ENCODE results near the gene ZDHHC4.

DNA sequence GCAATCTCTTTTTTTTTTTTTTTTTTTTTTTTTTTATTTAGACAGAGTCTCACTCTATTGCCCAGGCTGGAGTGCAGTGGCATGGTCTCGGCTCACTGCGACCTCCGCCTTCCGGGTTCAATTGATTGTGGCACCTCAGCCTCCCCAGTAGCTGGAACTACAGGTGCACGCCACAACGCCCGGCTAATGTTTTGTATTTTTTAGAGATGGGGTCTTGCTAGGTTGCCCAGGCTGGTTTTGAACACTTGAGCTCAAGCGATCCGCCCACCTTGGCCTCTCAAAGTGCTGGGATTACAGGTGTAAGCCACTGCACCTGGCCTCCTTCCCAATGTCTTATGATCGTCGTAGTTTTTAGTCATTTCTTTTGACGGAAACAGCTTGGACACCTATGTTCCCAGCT, 31.5 kb downstream of the ZDHHC4 start:
- TF ChIP-seq, protein P1, sequence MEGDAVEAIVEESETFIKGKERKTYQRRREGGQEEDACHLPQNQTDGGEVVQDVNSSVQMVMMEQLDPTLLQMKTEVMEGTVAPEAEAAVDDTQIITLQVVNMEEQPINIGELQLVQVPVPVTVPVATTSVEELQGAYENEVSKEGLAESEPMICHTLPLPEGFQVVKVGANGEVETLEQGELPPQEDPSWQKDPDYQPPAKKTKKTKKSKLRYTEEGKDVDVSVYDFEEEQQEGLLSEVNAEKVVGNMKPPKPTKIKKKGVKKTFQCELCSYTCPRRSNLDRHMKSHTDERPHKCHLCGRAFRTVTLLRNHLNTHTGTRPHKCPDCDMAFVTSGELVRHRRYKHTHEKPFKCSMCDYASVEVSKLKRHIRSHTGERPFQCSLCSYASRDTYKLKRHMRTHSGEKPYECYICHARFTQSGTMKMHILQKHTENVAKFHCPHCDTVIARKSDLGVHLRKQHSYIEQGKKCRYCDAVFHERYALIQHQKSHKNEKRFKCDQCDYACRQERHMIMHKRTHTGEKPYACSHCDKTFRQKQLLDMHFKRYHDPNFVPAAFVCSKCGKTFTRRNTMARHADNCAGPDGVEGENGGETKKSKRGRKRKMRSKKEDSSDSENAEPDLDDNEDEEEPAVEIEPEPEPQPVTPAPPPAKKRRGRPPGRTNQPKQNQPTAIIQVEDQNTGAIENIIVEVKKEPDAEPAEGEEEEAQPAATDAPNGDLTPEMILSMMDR (IDR thresholded peaks at IDR 0.05) = no peak
- TF ChIP-seq POLR2A (IDR thresholded peaks at IDR 0.05) = no peak

All from Peyer's patch (tissue), 4 donors.